Lower lobe of right lung (tissue), 2 donors: ENCODE data around the gene MS4A10. TPM values are rescaled to one million over a fixed set of nuclear protein-coding genes. Genes with fewer than 3 reads are reported as not detected.
A peak's percentile ranks its signal among the peaks of the same experiment; 100 is the strongest.

Experiments used
- ATAC-seq, 2 donors: fragments of 200-7000 bp; cut with Tn5 transposase; one replicate each; pipeline ENCODE4 v1.9.1; 2020 to 2022; ENCODE audit warnings: mild to moderate bottlenecking in 2 of 2, moderate library complexity in 2 of 2
- DNase-seq: peaks from one replicate; pipeline ENCODE4 v3.0.0-alpha.2; 2020
- H3K27ac ChIP-seq: fragments of 200-600 bp; one replicate; pipeline ENCODE4 v1.8.0; 2022
- H3K27me3 ChIP-seq: fragments of 200-600 bp; one replicate; pipeline ENCODE4 v1.8.0; 2022; ENCODE audit warnings: low read depth
- H3K36me3 ChIP-seq: fragments of 200-600 bp; one replicate; pipeline ENCODE4 v1.8.0; 2022; ENCODE audit warnings: mild to moderate bottlenecking
- H3K4me1 ChIP-seq: fragments of 200-600 bp; one replicate; pipeline ENCODE4 v1.8.0; 2022
- H3K4me3 ChIP-seq: fragments of 200-600 bp; one replicate; pipeline ENCODE4 v1.8.0; 2022; ENCODE audit warnings: mild to moderate bottlenecking
- H3K9me3 ChIP-seq: fragments of 200-600 bp; one replicate; pipeline ENCODE4 v1.8.0; 2022
- CTCF ChIP-seq: fragments of 200-600 bp; IDR thresholded peaks from one replicate; pipeline ENCODE4 v1.8.0; 2022; ENCODE audit warnings: antibody characterized with exemption, mild to moderate bottlenecking
- intact Hi-C: fragments of 100-400 bp; cut with DNase I; formaldehyde crosslinking; loops from one replicate; pipeline ENCODE4 v1.11.0; 2022
- total RNA-seq: library from RNA; stranded (reverse); fragmentation: NEBNext Ultra II Directional; extraction: Animal tissue kit (Norgen Biotek cat#: 25700); gene quantifications from one replicate; pipeline ENCODE4 v1.2.1, GENCODE V29; 2021
- donor health status: DM: no; HTN: yes; CAD: no; lungs with severe emphysema.

MS4A10 gene
- total RNA-seq, 1 donor from 2014 or later = not detected

DNA sequence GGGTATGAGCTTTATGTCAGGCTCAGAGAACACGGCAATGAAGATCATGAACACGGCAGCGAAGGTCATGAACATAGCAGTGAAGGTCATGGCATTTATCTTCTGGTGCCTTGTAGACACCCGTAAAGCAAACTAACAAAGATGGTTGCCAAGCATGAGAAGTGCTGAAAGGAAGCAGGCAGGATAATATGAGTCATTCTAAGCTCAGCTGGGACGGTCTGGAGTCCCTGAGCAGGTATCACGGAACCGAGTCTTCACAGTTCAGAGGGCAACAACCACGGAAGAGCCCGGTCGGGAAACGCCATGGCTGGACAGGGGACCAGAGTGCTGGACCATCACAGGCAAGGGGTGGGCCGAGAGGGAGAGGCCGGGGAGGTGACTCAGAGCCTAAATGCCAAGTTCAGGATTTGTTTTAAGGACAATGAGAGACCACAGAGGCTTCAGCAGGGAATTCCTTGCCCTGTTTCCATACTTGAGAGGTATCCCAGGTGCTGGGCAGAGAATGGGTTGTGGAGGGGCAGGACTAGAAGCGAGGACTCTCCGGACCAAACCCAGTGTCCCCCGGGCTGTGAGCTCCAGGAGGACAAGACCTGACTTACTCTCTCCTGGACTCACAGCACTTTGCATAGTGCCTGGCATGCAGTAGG, 13.1 kb upstream of the MS4A10 start:
- peaks cover 12% of the 10 kb centered on the region for H3K4me1 ChIP-seq
- no peaks in the 10 kb centered on the region for H3K27me3 ChIP-seq
- no peaks in the 10 kb centered on the region for H3K9me3 ChIP-seq
- H3K4me3 ChIP-seq = no peak overlapping the region
- no peaks in the 10 kb centered on the region for H3K36me3 ChIP-seq
- peak; percentile 21 for DNase-seq
- intact Hi-C loops = no loop called here
- TF ChIP-seq CTCF = no peak
- H3K27ac ChIP-seq = no peak overlapping the region
- no peak for ATAC-seq

DNA sequence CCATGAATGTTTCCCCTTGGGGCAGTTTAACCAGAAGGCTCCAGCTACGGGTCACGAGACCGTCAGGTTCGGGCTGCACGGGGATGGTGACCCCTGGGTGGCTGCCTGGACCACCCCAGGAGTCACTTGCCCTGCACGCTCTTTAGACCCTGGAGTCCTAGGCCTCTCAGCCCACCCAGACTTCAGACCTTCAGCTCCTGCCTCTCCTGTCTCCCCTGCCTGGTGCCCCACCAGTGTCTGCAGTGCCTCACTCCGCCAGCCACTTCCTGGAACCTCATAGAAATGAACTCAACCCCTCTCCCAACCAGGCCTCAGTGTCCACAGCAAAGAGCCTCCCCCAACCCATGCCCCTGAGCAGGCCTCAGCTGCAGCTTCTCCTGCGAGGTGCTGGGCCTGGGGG, 12.5 kb upstream of the MS4A10 start:
- H3K27ac ChIP-seq = no peak overlapping the region
- H3K36me3 ChIP-seq = no peaks in the 10 kb centered on the region
- no peaks in the 10 kb centered on the region for H3K9me3 ChIP-seq
- H3K27me3 ChIP-seq = no peaks in the 10 kb centered on the region
- ATAC-seq = no peak
- H3K4me3 ChIP-seq = no peak overlapping the region
- DNase-seq = peak; percentile 33
- H3K4me1 ChIP-seq = peaks cover 12% of the 10 kb centered on the region
- intact Hi-C loops = no loop called here
- no peak for TF ChIP-seq CTCF

GRCh38 chr11:60774726-60775125, 10.4 kb upstream of the MS4A10 start:
- no peak overlapping the region for H3K4me3 ChIP-seq
- H3K36me3 ChIP-seq = no peaks in the 10 kb centered on the region
- no peak for TF ChIP-seq CTCF
- no peaks in the 10 kb centered on the region for H3K9me3 ChIP-seq
- no peak for ATAC-seq
- no peak overlapping the region for H3K27ac ChIP-seq
- intact Hi-C loops = no loop called here
- peaks cover 12% of the 10 kb centered on the region for H3K4me1 ChIP-seq
- H3K27me3 ChIP-seq = no peaks in the 10 kb centered on the region
- DNase-seq = no peak

DNA sequence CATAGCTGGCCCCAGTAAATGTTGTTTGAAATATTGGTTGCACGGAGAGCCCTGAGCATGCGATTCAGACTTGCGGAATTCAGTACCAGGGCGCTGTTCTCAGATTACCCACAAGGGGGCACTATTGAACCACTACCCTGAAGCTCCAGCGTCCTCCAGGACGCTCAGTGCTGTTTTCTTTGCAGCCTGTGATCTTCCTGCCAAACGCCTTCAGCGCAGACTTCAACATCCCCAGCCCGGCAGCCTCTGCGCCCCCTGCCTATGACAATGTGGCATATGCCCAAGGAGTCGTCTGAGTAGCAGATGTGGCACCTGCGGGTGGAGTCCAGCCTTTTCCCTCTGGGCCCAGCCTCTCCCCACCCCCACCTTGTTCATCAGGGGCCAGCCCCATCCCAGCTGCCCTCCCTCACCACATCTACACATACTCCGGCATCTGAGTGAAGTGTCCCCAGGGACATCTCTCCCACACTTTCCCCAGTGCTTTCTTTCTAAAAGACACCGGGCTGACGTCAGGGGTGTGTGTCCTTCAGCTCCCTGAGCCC, 9.6 kb upstream of the MS4A10 start:
- H3K27ac ChIP-seq = no peak overlapping the region
- no peak overlapping the region for H3K4me3 ChIP-seq
- peak; percentile 87 for TF ChIP-seq CTCF
- H3K9me3 ChIP-seq = no peaks in the 10 kb centered on the region
- H3K27me3 ChIP-seq = no peaks in the 10 kb centered on the region
- no peaks in the 10 kb centered on the region for H3K36me3 ChIP-seq
- intact Hi-C loops = no loop called here
- peaks cover 12% of the 10 kb centered on the region for H3K4me1 ChIP-seq
- ATAC-seq (peak; percentile 90 to 91), DNase-seq (peak; percentile 74)

GRCh38 chr11:60776167-60776566, 9.0 kb upstream of the MS4A10 start:
- Histone ChIP-seq H3K36me3 (no peaks in the 10 kb centered on the region), H3K9me3 (no peaks in the 10 kb centered on the region), H3K4me3 (no peak overlapping the region), H3K27me3 (no peaks in the 10 kb centered on the region), H3K4me1 (peaks cover 12% of the 10 kb centered on the region), H3K27ac (no peak overlapping the region)
- intact Hi-C loops = no loop called here
- ATAC-seq = no peak
- DNase-seq = no peak
- no peak for TF ChIP-seq CTCF
